SK-N-SH (cell line): Measurements from ENCODE around the gene SHTN1.

ENCODE experiments used
- RXRA ChIP-seq: IDR thresholded peaks from 2 replicates; pipeline ENCODE4 v1.4.0; 2012; ENCODE audit warnings: low read depth, mild to moderate bottlenecking, borderline replicate concordance
- USF2 ChIP-seq: fragments of 150-350 bp; IDR thresholded peaks from 2 replicates; pipeline ENCODE4 v1.6.1; 2017; ENCODE audit warnings: antibody characterized with exemption, low read length, low read depth, borderline replicate concordance
- TF ChIP-seq, protein P1 (sequence below): fragments of 200-600 bp; sonication (generic); IDR thresholded peaks from 2 replicates; pipeline ENCODE4 v1.6.1; 2017; ENCODE audit warnings: antibody characterized with exemption, mild to moderate bottlenecking, moderate library complexity

DNA sequence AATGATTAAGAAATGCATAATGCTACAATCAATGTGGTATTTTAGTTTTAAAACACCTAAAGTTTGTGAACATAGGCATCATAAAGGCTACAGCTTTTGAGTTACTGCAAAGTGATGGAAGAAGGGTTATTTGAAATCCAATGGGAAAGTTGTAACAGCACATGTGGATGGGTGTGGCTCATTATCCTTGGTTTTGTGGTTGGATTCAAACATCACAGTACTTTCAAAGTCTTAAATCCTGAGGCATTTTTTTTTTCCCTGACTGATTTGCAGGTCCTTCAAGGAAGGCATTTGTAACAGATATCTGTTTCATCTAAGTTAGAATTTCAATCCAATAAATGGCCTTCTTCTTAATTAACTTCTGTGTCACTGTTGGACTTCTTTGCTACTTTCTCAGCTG, 9.8 kb upstream of the SHTN1 start:
- TF ChIP-seq USF2 (no peak), RXRA (no peak)
- TF ChIP-seq, protein P1, sequence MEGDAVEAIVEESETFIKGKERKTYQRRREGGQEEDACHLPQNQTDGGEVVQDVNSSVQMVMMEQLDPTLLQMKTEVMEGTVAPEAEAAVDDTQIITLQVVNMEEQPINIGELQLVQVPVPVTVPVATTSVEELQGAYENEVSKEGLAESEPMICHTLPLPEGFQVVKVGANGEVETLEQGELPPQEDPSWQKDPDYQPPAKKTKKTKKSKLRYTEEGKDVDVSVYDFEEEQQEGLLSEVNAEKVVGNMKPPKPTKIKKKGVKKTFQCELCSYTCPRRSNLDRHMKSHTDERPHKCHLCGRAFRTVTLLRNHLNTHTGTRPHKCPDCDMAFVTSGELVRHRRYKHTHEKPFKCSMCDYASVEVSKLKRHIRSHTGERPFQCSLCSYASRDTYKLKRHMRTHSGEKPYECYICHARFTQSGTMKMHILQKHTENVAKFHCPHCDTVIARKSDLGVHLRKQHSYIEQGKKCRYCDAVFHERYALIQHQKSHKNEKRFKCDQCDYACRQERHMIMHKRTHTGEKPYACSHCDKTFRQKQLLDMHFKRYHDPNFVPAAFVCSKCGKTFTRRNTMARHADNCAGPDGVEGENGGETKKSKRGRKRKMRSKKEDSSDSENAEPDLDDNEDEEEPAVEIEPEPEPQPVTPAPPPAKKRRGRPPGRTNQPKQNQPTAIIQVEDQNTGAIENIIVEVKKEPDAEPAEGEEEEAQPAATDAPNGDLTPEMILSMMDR, result no peak
